AG04450 (cell line): ENCODE data around the gene TRAPPC6A. TPM values are rescaled to one million over a fixed set of nuclear protein-coding genes. Genes with fewer than 3 reads are reported as not detected.

Experiments used
- CTCF ChIA-PET: fragments of 300-600, 350-600 bp; formaldehyde crosslinking; extraction: SDS; loops from one replicate; lab custom pipeline; 2022; ENCODE audit warnings: antibody characterized with exemption, inconsistent platforms; lab: Charles Lee
- POLR2A ChIA-PET: fragments of 350-600 bp; formaldehyde crosslinking; extraction: SDS; loops from one replicate; lab custom pipeline; 2021; ENCODE audit warnings: antibody characterized with exemption, inconsistent platforms; lab: Yijun Ruan, JAX
- DNase-seq: peaks from one replicate; pipeline ENCODE4 v3.0.0-alpha.2; 2011; ENCODE audit warnings: low read depth, low spot score
- H3K27ac ChIP-seq: one replicate; pipeline ENCODE4 v1.5.1; 2012; ENCODE audit warnings: low read depth, low read length, control low read depth
- H3K27me3 ChIP-seq: one replicate; pipeline ENCODE4 v1.6.0; 2012; ENCODE audit warnings: low read length; ENCODE audit not compliant: control insufficient read depth, insufficient read depth
- H3K4me3 ChIP-seq: 2 replicates; pipeline ENCODE4 v1.5.1; 2011; ENCODE audit warnings: mild to moderate bottlenecking, low read depth, low read length, control low read depth
- H3K9me3 ChIP-seq: 2 replicates; pipeline ENCODE4 v1.5.1; 2012; ENCODE audit warnings: low read length; ENCODE audit not compliant: control insufficient read depth, insufficient read depth
- CTCF ChIP-seq: IDR thresholded peaks from 2 replicates; pipeline ENCODE4 v1.5.1; 2011; ENCODE audit warnings: low read depth, low read length, control low read depth, inconsistent platforms
- polyA plus RNA-seq: library from polyadenylated mRNA; depleted of rRNA; stranded (reverse); fragments of >200 nt; gene quantifications from 2 replicates; pipeline ENCODE4 v1.2.3, GENCODE V29; 2011; rRNA removed

The TRAPPC6A gene
- polyA plus RNA-seq, 1 experiment, result 5.8 TPM

- Histone ChIP-seq H3K9me3 (no peaks in the 10 kb centered on the region), H3K27ac (no peak overlapping the region), H3K27me3 (no peaks in the 10 kb centered on the region), H3K4me3 (no peak overlapping the region)
- TF ChIP-seq CTCF, result no peak
- CTCF ChIA-PET, result interaction anchor here (0.6 to 1.4 kb wide), 2 partner anchors 9 to 154 kb away, joined by 3 to 5 read pairs; no protein-coding TSS in a partner anchor
- no peak for DNase-seq
- POLR2A ChIA-PET, result no interaction called here
Measured at GRCh38 chr19:45117167-45117594, 60.9 kb downstream of the TRAPPC6A start.

DNA sequence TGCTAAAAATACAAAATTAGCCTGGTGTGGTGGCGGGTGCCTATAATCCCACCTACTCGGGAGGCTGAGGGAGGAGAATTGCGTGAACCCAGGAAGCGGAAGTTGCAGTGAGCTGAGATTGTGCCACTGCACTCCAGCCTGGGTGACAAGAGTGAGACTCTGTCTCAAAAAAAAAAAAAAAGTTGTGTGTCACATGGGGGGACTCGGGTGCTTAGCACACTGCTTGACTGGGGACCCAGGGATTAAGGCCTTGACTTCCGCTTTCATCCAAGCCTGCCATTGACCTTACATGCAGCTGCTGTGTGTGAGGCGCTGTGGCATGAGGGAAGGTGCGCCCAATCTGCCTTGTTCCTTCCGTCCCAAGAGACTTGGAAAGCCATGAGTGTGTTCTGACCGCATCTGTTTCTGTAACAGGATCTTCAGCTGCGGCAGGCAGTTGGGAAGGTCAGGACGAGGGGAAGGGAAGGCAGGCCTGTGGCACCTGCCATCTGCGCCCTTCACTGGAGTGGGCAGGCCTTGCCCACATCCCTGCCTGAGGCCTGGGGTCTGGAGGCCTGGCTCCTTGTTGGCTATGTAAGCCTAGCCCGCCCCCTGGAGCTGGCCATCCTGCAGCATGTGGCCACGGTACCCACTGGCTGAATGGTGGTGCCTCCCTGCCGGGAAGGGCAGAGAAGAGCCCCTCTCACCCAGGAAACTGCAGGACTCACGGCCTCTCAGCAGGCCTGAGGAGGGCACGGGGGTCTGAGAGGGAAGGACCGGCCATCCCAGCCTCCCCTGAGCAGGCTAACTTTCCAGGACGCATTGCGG is 62.0 kb downstream of the TRAPPC6A start:
- no peak for TF ChIP-seq CTCF
- Histone ChIP-seq H3K27ac (no peak overlapping the region), H3K4me3 (no peak overlapping the region), H3K9me3 (no peaks in the 10 kb centered on the region), H3K27me3 (no peaks in the 10 kb centered on the region)
- DNase-seq, result no peak
- ChIA-PET CTCF (interaction anchor here (1.1 kb wide), 1 partner anchor 9 kb away, joined by 3 read pairs; no protein-coding TSS in a partner anchor), POLR2A (no interaction called here)

DNA sequence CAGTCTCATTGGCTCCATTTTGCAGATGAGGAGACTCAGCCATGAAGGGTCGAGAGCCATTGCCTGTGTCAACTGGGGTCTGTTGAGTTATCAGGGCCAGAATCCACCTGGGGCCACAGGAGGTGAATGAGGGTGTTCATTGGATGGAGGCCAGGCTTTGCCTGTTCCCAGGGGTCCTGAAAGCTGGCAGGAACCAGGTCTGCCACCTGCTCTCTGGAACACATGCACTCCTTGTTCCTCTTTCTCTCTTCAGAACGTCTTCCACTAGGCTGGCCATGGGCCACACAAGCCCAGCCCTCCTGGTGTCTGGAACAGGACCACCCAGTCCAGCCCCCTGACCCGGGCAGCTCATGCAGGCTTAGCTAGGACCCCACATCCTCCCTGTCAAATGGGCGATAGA is 63.9 kb downstream of the TRAPPC6A start:
- ChIA-PET CTCF (no interaction called here), POLR2A (no interaction called here)
- H3K27ac ChIP-seq, result no peak overlapping the region
- no peak for TF ChIP-seq CTCF
- H3K9me3 ChIP-seq, result no peaks in the 10 kb centered on the region
- no peaks in the 10 kb centered on the region for H3K27me3 ChIP-seq
- no peak for DNase-seq
- no peak overlapping the region for H3K4me3 ChIP-seq

DNA sequence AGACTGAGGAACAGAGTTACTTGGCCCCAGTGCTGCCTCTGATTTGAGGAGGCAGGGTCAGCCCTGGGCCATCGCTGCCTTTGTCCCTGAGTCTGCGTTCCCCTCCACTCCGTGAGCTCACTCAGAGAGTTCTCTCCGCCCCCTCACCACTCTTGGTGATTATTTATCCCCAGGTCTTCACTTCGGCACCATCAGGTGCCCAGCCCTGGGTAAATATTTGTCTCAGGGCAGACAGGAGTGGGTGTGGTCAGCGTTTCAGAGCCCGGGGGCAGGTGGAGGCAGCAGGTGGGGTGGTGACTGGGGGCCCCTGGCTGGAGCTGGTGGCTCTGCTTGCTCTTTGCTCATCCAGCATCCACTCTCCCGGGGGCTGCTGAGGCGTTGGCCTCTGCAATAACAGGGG is 64.4 kb downstream of the TRAPPC6A start:
- Histone ChIP-seq H3K4me3 (no peak overlapping the region), H3K9me3 (no peaks in the 10 kb centered on the region), H3K27me3 (no peaks in the 10 kb centered on the region), H3K27ac (no peak overlapping the region)
- POLR2A ChIA-PET, result no interaction called here
- no peak for DNase-seq
- no peak for TF ChIP-seq CTCF
- CTCF ChIA-PET, result interaction anchor here (1.6 kb wide), 1 partner anchor 12 kb away, joined by 7 read pairs; no protein-coding TSS in a partner anchor

Other genes starting within 250 kb of the TRAPPC6A start
- gene APOC4, start 236.0 kb downstream of the TRAPPC6A start, polyA plus RNA-seq, result not detected in 2 replicates
- gene APOC2, start 232.2 kb downstream of the TRAPPC6A start, polyA plus RNA-seq, result not detected in 2 replicates
- gene CLPTM1, start 222.9 kb downstream of the TRAPPC6A start, polyA plus RNA-seq, result 51.5 and 63.1 TPM in 2 replicates
- 9.9 and 13.9 TPM in 2 replicates for gene RELB, start 176.8 kb downstream of the TRAPPC6A start, polyA plus RNA-seq
- gene CLASRP, start 139.2 kb downstream of the TRAPPC6A start, polyA plus RNA-seq, result 12.4 and 13.9 TPM in 2 replicates
- not detected in 2 replicates for gene ZNF296, start 101.8 kb downstream of the TRAPPC6A start, polyA plus RNA-seq
- 20.6 and 24.7 TPM in 2 replicates for gene GEMIN7, start 99.0 kb downstream of the TRAPPC6A start, polyA plus RNA-seq
- 8.6 and 11.2 TPM in 2 replicates for gene PPP1R37, start 85.1 kb downstream of the TRAPPC6A start, polyA plus RNA-seq
- gene NKPD1, start 17.3 kb downstream of the TRAPPC6A start, polyA plus RNA-seq, result 0.04 TPM in 2 replicates
- gene BLOC1S3, start 547 bp upstream of the TRAPPC6A start, polyA plus RNA-seq, result 7.0 and 8.2 TPM in 2 replicates
- gene EXOC3L2, start 67.2 kb upstream of the TRAPPC6A start, polyA plus RNA-seq, result not detected in 2 replicates
- gene MARK4, start 73.0 kb upstream of the TRAPPC6A start, polyA plus RNA-seq, result 12.6 and 18.9 TPM in 2 replicates
- not detected in 2 replicates for gene CKM, start 144.6 kb upstream of the TRAPPC6A start, polyA plus RNA-seq
- not detected in 2 replicates for gene KLC3, start 162.5 kb upstream of the TRAPPC6A start, polyA plus RNA-seq
- gene ERCC2, start 192.3 kb upstream of the TRAPPC6A start, polyA plus RNA-seq, result 51.4 and 69.4 TPM in 2 replicates
- 2.4 and 5.1 TPM in 2 replicates for gene PPP1R13L, start 226.8 kb upstream of the TRAPPC6A start, polyA plus RNA-seq
- gene POLR1G, start 228.4 kb upstream of the TRAPPC6A start, polyA plus RNA-seq, result 3.0 and 3.2 TPM in 2 replicates
- 75.8 and 113 TPM in 2 replicates for gene ERCC1, start 245.7 kb upstream of the TRAPPC6A start, polyA plus RNA-seq